GM12878 (cell line): Measurements from ENCODE around the gene HMGB2.

Experiments
- POLR2A ChIP-seq: IDR thresholded peaks from 2 replicates; pipeline ENCODE4 v1.6.1; 2011; ENCODE audit warnings: low read depth, mild to moderate bottlenecking, low read length
- POLR2AphosphoS2 ChIP-seq: IDR thresholded peaks from 2 replicates; pipeline ENCODE4 v1.6.1; 2011; ENCODE audit warnings: low read depth, mild to moderate bottlenecking, low read length, improper control_type of control experiment, moderate library complexity
- RCOR1 ChIP-seq: conservative IDR thresholded peaks from 2 replicates; pipeline ENCODE4 v1.6.1; 2012; ENCODE audit warnings: low read depth, low read length, improper control_type of control experiment
- SP1 ChIP-seq: IDR thresholded peaks from one replicate; pipeline ENCODE4 v1.6.1; 2011; ENCODE audit warnings: low read depth, low read length
- ZZZ3 ChIP-seq: IDR thresholded peaks from 2 replicates; pipeline ENCODE4 v1.6.1; 2011; ENCODE audit warnings: low read depth; ENCODE audit not compliant: control insufficient read depth, insufficient read length
- TF ChIP-seq, protein P1 (sequence below): IDR thresholded peaks from 2 replicates; pipeline ENCODE4 v1.6.1; 2012; ENCODE audit warnings: low read depth, low read length, improper control_type of control experiment
- TF ChIP-seq, protein P2 (sequence below), 3 experiments: IDR thresholded peaks in 2 of 3; conservative IDR thresholded peaks in 1 of 3; 2 replicates each; pipeline ENCODE4 v1.5.1; 2011; ENCODE audit warnings: low read depth in 3 of 3, low read length in 3 of 3, mild to moderate bottlenecking in 3 of 3, control low read depth in 2 of 3, moderate library complexity in 2 of 3, inconsistent platforms in 1 of 3, mixed read lengths in 1 of 3; ENCODE audit not compliant: control insufficient read depth in 2 of 3, insufficient read depth in 1 of 3; ENCODE audit errors: extremely low read depth in 1 of 3
- TF ChIP-seq, protein P3 (sequence below): fragments of 450-650 bp; IDR thresholded peaks from 2 replicates; pipeline ENCODE4 v1.6.1; 2017; ENCODE audit warnings: mild to moderate bottlenecking
- TF ChIP-seq, protein P4 (sequence below): IDR thresholded peaks from 2 replicates; pipeline ENCODE4 v1.6.1; 2011; ENCODE audit warnings: low read depth, mild to moderate bottlenecking, low read length, moderate library complexity, borderline replicate concordance; ENCODE audit errors: extremely low read depth
- TF ChIP-seq, protein P5 (sequence below): fragments of 450-650 bp; formaldehyde crosslinking; IDR thresholded peaks from 2 replicates; pipeline ENCODE4 v1.5.0; 2022; ENCODE audit warnings: mild to moderate bottlenecking, missing genetic modification characterization

DNA sequence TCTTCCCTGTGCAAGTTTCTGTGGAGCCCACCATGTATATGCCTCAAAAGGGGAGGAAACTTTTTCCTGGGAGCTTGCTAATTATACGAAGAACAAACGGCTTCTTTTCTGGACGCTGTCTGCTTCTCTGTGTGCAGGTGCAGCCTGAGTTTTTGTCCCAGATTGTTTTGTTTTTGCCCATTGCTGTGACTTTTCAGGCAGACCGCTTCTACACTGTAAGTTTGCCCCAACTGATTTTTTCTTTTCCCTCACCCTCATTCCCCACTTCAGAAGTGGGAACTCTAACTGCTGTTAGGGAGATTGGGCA lies 51.9 kb downstream of the HMGB2 start:
- TF ChIP-seq, protein P1, sequence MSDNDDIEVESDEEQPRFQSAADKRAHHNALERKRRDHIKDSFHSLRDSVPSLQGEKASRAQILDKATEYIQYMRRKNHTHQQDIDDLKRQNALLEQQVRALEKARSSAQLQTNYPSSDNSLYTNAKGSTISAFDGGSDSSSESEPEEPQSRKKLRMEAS, result no peak
- TF ChIP-seq SP1 (no peak), POLR2AphosphoS2 (no peak), RCOR1 (no peak), POLR2A (no peak), ZZZ3 (no peak)
- TF ChIP-seq, protein P2, sequence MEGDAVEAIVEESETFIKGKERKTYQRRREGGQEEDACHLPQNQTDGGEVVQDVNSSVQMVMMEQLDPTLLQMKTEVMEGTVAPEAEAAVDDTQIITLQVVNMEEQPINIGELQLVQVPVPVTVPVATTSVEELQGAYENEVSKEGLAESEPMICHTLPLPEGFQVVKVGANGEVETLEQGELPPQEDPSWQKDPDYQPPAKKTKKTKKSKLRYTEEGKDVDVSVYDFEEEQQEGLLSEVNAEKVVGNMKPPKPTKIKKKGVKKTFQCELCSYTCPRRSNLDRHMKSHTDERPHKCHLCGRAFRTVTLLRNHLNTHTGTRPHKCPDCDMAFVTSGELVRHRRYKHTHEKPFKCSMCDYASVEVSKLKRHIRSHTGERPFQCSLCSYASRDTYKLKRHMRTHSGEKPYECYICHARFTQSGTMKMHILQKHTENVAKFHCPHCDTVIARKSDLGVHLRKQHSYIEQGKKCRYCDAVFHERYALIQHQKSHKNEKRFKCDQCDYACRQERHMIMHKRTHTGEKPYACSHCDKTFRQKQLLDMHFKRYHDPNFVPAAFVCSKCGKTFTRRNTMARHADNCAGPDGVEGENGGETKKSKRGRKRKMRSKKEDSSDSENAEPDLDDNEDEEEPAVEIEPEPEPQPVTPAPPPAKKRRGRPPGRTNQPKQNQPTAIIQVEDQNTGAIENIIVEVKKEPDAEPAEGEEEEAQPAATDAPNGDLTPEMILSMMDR (IDR thresholded peaks at IDR 0.05 in 2 of 3, conservative IDR thresholded peaks at IDR 0.05 in 1 of 3; ENCODE audit: control insufficient read depth in 2 of 3, extremely low read depth in 1 of 3, insufficient read depth in 1 of 3, low read depth in 3 of 3, low read length in 3 of 3), result no peak
- TF ChIP-seq, protein P3, sequence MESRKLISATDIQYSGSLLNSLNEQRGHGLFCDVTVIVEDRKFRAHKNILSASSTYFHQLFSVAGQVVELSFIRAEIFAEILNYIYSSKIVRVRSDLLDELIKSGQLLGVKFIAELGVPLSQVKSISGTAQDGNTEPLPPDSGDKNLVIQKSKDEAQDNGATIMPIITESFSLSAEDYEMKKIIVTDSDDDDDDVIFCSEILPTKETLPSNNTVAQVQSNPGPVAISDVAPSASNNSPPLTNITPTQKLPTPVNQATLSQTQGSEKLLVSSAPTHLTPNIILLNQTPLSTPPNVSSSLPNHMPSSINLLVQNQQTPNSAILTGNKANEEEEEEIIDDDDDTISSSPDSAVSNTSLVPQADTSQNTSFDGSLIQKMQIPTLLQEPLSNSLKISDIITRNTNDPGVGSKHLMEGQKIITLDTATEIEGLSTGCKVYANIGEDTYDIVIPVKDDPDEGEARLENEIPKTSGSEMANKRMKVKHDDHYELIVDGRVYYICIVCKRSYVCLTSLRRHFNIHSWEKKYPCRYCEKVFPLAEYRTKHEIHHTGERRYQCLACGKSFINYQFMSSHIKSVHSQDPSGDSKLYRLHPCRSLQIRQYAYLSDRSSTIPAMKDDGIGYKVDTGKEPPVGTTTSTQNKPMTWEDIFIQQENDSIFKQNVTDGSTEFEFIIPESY, result no peak
- TF ChIP-seq, protein P4, sequence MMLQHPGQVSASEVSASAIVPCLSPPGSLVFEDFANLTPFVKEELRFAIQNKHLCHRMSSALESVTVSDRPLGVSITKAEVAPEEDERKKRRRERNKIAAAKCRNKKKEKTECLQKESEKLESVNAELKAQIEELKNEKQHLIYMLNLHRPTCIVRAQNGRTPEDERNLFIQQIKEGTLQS, result no peak
- TF ChIP-seq, protein P5, sequence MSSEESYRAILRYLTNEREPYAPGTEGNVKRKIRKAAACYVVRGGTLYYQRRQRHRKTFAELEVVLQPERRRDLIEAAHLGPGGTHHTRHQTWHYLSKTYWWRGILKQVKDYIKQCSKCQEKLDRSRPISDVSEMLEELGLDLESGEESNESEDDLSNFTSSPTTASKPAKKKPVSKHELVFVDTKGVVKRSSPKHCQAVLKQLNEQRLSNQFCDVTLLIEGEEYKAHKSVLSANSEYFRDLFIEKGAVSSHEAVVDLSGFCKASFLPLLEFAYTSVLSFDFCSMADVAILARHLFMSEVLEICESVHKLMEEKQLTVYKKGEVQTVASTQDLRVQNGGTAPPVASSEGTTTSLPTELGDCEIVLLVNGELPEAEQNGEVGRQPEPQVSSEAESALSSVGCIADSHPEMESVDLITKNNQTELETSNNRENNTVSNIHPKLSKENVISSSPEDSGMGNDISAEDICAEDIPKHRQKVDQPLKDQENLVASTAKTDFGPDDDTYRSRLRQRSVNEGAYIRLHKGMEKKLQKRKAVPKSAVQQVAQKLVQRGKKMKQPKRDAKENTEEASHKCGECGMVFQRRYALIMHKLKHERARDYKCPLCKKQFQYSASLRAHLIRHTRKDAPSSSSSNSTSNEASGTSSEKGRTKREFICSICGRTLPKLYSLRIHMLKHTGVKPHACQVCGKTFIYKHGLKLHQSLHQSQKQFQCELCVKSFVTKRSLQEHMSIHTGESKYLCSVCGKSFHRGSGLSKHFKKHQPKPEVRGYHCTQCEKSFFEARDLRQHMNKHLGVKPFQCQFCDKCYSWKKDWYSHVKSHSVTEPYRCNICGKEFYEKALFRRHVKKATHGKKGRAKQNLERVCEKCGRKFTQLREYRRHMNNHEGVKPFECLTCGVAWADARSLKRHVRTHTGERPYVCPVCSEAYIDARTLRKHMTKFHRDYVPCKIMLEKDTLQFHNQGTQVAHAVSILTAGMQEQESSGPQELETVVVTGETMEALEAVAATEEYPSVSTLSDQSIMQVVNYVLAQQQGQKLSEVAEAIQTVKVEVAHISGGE (CRISPR knock-in tag), result no peak
